GM12892 (cell line): ENCODE data around the gene JPT2.

Experiments
- POLR2A ChIP-seq: IDR thresholded peaks from 2 replicates; pipeline ENCODE4 v1.6.1; 2011; ENCODE audit warnings: low read depth, low read length, control low read depth
- POLR2AphosphoS5 ChIP-seq: IDR thresholded peaks from 2 replicates; pipeline ENCODE4 v1.6.1; 2011; ENCODE audit warnings: low read depth, low read length, control low read depth

GRCh38 chr16:1706386-1707192, 28.5 kb downstream of the JPT2 start:
- TF ChIP-seq POLR2AphosphoS5 (no peak), POLR2A (no peak)
